Cardiac fibroblast (primary cell): ENCODE measurements around the gene HSPA9.

Experiments
- DNase-seq, 2 donors: peaks; one replicate each; pipeline versions ENCODE4 v3.0.0 to v3.0.0-alpha.2; 2010; ENCODE audit warnings: low read depth in 2 of 2
- H3K4me3 ChIP-seq, 2 donors: replicated peaks in 1 of 2; 1 replicate in 1 of 2; 2 replicates in 1 of 2; pipeline ENCODE4 v1.5.1; 2011; ENCODE audit warnings: low read depth in 2 of 2, low read length in 2 of 2, mild to moderate bottlenecking in 2 of 2, moderate library complexity in 1 of 2
- CTCF ChIP-seq: IDR thresholded peaks from one replicate; pipeline ENCODE4 v1.5.1; 2011; ENCODE audit warnings: low read depth, mild to moderate bottlenecking, low read length, inconsistent platforms

HSPA9 gene

GRCh38 chr5:138575194-138576015 is at the start of gene HSPA9:
HSPA9 (minus strand) TSS chr5:138575401; CDS start chr5:138575318, 83 bp downstream.
- peak within 1 kb of the TSS; percentile 71 to 98 for H3K4me3 ChIP-seq
- peak; percentile 100 for DNase-seq
- TF ChIP-seq CTCF: no peak

GRCh38 chr5:138623053-138623452 is 47.9 kb upstream of the HSPA9 start:
- H3K4me3 ChIP-seq: no peak overlapping the region
- peak; percentile 45 to 56 for DNase-seq
- no peak for TF ChIP-seq CTCF

- TF ChIP-seq CTCF: no peak
- no peak for DNase-seq
- no peak overlapping the region for H3K4me3 ChIP-seq
Measured at GRCh38 chr5:138622051-138622450, 46.9 kb upstream of the HSPA9 start.

GRCh38 chr5:138620663-138621224 is 45.5 kb upstream of the HSPA9 start:
- TF ChIP-seq CTCF: no peak
- no peak for DNase-seq
- no peak overlapping the region for H3K4me3 ChIP-seq

GRCh38 chr5:138616508-138616907 is 41.3 kb upstream of the HSPA9 start:
- TF ChIP-seq CTCF: no peak
- DNase-seq: no peak
- H3K4me3 ChIP-seq: no peak overlapping the region

- no peak overlapping the region for H3K4me3 ChIP-seq
- DNase-seq: no peak
- TF ChIP-seq CTCF: no peak
Measured at GRCh38 chr5:138615461-138615860, 40.3 kb upstream of the HSPA9 start.
